ENCODE results near the gene MIEN1.
"Not testable (repeated sequence)": the region's sequence is repeated elsewhere in the genome, so short reads cannot be mapped to it uniquely, and the experiment has no call there.

The MIEN1 gene

DNA sequence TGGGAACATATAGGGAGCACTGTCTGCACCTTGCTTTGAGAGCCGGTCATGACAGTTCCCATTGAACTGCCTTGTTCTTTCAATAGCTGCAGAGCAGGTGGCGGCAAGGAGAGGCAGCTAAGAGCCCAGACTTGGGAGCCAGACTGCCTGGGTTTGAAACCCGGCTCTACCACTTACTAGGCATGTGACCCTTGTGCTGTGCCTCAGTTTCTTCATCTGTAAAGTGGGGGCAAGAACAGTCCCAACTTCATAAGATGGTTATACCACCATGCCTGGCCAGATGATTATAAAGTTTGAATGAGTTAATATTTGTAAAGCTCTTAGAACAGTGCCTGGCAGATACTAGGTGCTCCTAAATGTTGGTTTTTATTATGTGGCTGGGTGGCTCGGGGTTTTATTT is 16.1 kb downstream of the MIEN1 start:
- no peak for DNase-seq

DNA sequence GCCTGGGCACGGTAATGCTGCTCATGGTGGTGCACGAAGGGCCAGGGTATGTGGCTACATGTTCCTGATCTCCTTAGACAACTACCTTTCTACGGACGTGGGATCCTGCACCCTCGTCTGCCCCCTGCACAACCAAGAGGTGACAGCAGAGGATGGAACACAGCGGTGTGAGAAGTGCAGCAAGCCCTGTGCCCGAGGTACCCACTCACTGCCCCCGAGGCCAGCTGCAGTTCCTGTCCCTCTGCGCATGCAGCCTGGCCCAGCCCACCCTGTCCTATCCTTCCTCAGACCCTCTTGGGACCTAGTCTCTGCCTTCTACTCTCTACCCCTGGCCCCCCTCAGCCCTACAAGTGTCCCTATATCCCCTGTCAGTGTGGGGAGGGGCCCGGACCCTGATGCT is 18.5 kb downstream of the MIEN1 start:
- no peak for DNase-seq

DNA sequence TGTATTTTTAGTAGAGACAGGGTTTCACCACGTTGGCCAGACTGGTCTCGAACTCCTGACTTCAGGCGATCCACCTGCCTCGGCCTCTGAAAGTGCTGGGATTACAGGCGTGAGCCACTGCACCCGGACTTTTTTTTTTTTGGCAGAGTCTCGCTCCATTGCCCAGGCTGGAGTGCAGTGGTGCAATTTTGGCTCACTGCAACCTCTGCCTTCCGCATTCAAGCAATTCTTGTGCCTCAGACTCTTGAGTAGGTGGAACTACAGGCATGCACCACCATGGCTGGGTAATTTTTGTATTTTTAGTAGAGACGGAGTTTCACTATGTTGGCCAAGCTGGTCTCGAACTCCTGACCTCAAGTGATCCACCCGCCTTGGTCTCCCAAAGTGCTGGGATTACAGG is 19.3 kb downstream of the MIEN1 start:
- DNase-seq = not testable (repeated sequence)

DNA sequence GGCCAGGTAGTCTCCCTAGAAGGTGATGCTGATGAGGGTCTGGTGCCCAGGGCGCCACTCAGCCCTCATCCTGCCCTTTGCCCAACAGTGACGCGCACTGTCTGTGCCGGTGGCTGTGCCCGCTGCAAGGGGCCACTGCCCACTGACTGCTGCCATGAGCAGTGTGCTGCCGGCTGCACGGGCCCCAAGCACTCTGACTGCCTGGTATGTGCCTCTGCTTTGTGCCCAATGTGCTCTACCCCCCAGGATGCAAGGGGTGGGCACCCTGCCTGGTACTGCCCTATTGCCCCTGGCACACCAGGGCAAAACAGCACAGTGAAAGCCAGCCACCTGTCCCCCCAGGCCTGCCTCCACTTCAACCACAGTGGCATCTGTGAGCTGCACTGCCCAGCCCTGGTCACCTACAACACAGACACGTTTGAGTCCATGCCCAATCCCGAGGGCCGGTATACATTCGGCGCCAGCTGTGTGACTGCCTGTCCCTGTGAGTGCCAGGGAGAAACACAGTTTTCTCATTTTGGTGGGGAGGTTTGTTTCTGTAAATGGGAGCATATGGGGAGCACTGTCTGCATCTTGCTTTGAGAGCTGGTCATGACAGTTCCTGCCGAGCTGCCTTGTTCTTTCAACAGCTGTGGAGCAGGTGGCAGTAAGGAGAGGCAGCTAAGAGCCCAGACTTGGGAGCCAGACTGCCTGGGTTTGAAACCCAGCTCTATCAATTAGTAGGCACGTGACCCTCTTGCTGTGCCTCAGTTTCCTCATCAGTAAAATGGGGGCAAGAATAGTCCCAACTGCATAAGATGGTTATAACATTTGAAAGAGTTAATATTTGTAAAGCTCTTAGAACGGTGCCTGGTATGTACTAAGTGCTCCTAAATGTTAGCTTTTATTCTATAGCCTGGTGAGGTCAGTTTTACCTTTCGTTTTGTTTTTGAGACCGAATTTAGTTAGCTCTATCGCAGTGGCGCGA is 20.1 kb downstream of the MIEN1 start:
- DNase-seq = no peak

DNA sequence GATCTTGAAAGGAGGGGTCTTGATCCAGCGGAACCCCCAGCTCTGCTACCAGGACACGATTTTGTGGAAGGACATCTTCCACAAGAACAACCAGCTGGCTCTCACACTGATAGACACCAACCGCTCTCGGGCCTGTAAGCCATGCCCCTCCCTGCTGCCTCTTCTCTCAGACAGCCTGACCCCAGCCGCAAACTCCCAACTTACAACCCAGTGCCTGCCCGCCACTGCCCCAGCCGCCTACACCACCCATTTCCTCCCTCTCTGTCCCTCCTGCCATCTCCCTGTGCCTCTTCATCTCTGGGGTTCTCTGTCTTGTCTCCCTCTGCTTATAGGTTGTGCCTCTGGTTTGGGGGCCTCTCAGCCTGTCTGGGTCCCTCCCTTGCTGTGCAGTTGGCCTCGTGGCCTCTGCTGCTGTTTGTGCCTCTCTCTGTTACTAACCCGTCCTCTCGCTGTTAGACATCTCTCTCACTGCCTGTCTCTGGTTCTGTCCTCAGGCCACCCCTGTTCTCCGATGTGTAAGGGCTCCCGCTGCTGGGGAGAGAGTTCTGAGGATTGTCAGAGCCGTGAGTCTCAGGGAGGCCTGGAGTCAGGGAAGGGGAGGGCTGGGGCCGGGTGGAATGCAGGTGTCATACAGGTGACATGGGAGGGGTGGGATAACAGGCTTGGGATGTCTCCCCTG is 20.9 kb downstream of the MIEN1 start:
- DNase-seq = no peak

DNA sequence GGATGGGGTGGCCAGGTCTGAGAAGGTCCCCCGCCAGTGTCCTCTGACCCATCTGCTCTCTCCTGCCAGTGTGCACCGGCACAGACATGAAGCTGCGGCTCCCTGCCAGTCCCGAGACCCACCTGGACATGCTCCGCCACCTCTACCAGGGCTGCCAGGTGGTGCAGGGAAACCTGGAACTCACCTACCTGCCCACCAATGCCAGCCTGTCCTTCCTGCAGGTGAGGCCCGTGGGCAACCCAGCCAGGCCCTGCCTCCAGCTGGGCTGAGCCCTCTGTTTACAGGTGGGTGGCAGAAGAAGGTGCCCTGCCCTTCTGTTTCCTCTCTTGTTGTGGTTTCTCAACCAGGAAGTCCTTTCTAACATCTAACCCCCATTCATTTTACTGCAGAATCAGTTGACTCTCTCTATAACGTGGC is 23.4 kb downstream of the MIEN1 start:
- no peak for DNase-seq

DNA sequence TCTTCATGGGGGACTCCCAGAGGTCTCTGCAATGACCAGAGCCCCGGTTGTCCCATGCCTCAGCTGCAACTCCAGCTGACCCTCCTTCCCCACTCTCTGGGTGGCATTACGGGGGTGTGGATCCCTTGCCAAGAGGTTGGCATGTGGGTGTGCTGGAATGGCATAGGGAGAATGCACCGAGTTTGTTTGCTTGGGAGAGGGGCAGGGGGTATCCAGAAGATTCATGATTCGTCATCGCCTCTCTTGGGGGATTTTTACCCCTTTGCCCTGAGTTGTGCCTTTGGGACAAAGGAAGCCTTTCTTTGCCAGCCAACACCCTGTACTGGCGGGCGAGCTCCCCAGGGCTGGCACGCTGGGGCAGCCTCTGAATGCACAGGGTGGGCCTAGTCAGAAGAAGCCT is 23.9 kb downstream of the MIEN1 start:
- DNase-seq = no peak

DNA sequence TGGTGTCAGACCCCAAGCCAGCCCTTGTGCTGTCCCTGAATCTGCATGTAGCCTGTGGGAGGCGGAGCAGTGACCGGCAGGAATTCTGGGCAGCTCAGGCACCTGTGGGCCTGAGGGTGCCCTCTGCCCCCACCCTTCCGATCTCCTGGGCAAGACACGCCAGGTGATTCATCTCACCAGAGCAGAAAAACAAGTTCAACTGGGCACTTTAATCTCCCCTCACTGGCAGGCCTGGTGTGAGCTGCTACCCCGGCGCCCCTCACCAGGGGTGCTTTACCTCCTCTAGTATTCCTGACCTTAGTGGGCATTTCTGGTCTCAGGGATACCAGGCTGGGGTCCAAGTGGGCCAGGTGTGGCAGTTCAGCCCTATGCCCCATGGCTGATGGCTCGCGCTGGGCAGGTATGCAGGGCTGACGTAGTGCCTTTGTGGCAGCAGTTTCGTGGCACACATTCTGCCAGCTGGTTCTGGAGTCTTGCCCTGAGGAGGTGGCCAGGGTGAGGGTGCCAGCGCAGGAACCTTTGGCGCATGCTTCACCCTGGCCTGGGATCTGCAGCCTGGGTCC is 24.5 kb downstream of the MIEN1 start:
- DNase-seq = no peak

DNA sequence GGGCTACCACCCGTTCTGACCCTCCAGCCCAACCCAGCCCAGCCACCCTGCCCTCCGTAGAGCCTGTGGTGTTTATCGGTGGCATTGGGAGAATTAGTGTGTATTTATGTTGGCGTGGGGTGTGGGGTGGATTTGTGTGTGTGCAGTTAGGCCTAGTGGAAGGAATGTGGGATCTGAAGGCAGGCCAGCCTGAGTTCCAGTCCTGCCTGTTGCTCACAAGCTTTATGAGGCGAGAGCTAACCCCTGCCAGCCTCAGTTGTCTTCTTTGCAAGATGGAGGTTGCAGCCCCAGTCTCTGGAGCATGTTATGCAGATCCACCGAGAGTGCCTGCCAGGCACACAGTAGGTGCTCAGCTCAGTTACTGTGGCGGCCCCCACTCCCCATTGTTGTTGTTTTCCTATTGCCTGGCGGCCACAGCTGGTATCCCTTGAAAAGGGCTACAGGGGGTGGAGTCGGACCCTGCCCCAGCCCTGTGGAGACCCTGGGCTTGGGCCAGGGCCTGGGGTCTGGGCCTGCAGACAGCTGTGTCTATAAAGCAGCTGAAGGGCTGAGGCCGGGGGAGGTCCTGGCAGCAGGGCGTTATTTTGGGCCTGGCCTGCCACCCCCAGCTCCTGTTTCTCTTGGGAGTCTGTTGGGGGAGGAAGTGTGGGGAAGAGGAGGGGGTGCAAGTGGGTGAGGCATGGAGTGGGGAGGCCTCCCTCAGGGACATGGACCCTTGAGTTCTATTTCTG is 25.3 kb downstream of the MIEN1 start:
- DNase-seq = no peak

DNA sequence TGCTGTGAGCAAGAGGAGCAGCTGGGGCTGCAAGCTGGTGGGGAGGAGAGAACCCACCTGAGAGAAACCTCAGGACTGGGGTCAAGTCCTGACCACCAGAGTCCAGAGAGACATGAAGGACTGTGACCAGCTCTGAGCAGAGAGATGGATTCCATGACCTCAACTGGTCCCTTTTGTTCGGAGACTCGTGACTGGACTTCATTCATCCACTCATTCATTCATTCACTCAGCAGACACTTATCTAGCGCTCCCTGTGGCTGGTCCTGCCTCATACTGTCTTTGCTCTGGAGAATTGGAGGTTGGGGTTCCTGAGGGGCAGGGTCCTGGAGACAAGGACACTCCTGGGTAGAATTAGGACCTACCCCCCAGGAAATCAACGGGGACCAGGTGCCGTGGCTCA is 26.4 kb downstream of the MIEN1 start:
- no peak for DNase-seq

DNA sequence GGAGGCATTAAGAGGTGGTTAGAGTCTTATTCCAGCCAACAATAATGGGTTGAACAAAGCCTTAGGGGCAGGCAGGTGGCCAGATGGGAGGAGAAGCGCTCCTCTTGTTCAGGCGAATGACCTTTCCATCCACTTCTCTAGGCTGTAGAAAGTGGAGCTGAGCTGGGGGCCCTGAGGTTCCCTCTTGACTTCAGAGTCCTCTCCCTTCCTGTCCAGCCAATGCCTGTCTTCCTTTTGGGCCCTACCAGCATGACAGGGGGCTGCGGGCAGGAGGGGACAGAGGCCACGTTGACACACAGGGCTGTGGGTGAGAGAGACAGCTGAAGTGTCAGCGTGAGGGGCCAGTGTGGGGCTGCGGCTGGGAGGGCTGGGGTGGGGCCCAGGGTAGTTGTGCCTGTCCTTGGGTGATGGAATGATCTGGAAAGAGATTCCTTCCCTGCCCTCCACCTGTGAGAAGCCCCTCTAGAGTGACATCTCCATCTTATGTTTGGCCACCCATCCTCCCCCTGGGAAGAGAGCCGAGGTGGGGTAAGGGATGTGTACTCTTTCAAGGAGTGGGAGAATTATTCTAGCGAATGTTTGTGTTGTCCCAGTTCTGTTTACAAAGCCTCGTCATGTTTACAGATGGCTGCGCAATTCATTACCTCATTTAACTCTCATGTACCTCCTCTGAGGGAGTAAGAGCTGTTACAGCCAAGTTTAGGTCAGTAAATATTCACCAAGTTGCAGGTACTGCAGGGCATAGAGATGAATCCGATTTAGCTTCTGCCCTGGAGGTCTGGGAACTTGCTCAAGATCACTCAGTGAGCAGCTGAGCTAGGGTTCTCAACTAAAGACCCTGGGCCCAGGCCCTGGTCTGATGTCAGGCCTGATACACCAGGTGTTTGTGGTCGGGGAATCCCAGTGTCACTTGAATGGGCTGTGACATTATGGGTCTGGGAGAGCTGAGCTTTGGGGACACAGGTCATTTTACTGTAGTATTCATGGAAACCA is 27.1 kb downstream of the MIEN1 start:
- DNase-seq = no peak

DNA sequence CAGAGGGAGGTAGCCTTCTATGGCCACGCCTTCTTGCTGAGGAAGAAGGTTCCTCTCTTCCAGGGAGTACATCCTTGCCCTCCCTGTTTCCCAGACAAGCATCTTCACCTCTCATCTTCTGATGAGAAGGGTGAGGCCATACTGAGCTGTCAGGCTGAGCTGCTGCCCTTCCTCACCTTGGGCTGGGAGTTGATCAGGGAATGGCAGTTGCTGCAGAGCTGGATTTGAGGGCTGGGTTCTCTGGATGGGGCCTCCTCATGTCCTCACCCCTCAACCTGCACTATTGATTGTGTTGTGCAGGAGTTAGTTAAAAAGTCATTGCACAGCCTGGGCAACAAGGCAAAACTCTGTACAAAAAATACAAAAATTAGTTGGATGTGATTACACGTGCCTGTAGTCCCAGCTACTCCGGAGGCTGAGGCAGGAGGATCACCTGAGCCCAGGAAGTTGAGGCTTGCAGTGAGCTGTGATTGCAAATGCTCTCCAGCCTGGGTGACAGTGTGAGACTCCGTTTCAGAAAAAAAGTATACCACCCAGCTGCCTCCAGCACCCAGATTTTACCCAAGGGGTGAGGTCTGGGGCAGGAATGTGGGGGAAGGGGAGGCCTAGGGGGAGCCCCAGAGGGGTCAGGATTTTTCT is 28.4 kb downstream of the MIEN1 start:
- DNase-seq = no peak

DNA sequence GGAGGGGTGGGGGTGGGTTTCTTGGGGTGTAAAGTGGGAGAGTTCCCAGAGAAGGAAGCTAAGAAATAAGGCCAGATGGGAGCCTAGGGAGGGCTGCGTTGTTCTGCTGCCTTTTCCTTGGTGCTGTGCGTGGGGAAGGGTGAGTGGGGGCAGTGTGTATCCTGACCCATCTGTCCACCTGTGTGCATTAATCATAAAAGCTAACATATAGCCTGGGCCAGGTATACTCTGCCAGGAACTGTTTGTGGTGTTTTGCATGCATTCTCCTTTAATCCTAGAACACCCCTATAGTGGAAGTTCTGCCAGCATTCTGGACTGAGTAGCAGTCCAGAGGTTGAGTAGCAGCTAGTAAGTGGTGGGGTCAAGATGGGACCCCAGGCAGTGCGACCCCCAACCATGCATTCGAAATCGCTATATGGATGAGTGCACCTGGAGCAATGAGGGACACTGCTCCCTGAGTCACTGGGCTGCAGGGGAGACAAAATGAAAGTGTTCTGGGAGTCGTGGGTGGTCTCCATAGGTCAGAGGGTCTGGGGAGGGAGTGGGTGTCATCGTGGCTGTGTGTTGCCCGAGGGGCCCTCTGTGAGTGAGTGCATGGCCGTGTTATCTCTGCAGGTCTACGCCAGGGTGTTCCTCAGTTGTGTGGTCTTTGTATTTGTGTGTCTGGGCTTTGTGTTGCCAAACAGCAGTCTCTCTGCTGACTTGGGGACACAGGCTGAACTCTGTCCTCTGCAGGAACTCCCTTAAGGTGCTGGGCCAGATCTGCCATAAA is 29.1 kb downstream of the MIEN1 start:
- no peak for DNase-seq

DNA sequence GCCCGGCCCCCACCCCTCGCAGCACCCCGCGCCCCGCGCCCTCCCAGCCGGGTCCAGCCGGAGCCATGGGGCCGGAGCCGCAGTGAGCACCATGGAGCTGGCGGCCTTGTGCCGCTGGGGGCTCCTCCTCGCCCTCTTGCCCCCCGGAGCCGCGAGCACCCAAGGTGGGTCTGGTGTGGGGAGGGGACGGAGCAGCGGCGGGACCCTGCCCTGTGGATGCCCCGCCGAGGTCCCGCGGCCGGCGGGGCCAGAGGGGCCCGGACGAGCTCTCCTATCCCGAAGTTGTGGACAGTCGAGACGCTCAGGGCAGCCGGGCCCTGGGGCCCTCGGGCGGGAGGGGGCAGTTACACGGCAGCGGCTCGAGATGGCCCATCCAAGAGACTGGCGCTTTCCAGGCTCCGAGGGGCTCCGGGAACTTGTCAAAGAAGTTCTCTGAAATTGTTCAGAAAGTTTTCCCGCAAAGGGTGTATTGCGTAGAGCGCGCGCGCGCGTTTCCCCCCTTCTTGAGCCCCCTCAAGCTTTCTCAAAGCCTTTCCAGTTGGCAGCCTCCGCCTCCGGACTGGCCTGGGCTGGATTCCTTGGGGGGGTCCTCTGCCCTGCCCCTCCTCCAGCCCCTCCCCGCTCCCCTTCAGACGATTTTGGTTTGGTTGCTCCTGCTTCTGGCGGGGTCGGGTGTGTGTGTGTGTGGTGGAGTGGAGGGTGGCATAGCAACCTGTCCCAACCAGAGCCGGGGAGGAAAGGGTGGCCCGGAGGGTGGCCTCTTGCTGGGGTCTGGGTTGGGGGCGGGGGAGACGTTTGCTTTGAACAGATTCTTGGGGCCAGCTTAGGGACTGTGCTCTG is 30.0 kb downstream of the MIEN1 start:
- DNase-seq = no peak

DNA sequence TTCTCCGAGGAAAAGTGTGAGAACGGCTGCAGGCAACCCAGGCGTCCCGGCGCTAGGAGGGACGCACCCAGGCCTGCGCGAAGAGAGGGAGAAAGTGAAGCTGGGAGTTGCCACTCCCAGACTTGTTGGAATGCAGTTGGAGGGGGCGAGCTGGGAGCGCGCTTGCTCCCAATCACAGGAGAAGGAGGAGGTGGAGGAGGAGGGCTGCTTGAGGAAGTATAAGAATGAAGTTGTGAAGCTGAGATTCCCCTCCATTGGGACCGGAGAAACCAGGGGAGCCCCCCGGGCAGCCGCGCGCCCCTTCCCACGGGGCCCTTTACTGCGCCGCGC is 30.5 kb downstream of the MIEN1 start, which contains the start of gene ERBB2:
ERBB2 (plus strand) TSS at position 247 of the 330 bp plus-strand sequence. CDS start 175 bp downstream, outside the sequence.
- DNase-seq = no peak

DNA sequence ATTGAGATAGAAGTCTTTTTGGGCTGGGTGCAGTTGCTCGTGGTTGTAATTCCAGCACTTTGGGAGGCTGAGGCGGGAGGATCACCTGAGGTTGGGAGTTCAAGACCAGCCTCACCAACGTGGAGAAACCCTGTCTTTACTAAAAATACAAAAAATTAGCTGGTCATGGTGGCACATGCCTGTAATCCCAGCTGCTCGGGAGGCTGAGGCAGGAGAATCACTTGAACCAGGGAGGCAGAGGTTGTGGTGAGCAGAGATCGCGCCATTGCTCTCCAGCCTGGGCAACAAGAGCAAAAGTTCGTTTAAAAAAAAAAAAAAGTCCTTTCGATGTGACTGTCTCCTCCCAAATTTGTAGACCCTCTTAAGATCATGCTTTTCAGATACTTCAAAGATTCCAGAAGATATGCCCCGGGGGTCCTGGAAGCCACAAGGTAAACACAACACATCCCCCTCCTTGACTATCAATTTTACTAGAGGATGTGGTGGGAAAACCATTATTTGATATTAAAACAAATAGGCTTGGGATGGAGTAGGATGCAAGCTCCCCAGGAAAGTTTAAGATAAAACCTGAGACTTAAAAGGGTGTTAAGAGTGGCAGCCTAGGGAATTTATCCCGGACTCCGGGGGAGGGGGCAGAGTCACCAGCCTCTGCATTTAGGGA is 31.0 kb downstream of the MIEN1 start:
- DNase-seq = not testable (repeated sequence)

DNA sequence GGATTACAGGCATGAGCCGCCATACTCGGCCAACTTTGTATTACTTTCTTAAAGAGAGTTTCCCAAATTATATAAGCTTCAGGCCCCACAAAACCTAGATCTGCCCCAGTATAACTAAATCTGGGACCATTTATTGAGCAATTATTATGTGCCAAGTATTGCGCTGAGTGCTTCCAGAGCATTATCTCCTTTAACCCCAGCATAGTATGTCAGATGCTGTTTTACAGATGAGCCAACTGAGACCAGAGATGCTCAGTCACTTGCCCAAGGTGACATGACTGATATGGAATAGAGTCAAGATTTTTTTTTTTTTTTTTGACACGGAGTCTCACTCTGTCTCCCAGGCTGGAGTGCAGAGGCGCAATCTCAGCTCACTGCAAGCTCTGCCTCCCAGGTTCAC is 32.4 kb downstream of the MIEN1 start:
- DNase-seq = no peak

DNA sequence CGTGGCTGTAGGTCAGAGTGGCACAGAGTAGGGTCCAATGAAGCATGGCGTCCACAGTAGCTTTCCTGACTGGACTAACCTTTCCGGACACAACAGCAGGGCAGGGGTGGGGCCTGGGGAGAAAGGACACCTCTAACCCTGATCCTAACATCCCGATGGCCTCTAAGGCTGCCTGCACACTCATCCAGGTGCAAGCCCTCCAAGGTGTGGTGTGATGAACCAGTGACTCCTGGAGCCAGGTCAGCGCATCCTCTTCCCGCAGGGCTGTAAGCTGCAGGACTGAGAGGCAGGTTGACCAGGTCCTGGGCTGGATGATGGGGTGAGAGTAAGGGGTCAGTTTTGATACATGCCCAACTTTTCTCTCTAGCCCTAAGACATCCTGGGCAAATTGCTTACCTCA is 33.6 kb downstream of the MIEN1 start:
- DNase-seq = no peak

DNA sequence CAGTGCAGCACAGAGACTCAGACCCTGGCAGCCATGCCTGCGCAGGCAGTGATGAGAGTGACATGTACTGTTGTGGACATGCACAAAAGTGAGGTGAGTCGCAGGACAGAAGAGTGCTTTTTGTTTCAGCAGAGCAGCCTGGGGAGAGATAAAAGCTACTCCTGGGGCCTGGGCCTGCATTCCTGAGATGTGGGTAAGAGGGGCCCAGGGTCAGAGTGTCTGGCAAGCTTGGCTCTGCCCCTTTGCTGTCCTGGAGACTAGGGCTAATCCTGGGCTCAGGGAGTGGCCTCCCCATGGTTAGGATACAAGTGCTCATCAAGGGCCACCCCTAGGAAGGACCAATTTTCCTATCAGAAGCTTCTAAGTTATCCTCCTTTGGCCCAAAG is 35.2 kb downstream of the MIEN1 start:
- no peak for DNase-seq
